ENCODE measurements around the gene SLIT3.

SLIT3 gene

GRCh38 chr5:169127431-169127830, 173.5 kb downstream of the SLIT3 start:
- no peak overlapping the region for H3K4me3 ChIP-seq (ENCODE audit: low read depth, low read length)
- ChIA-PET POLR2A (no interaction called here), CTCF (no interaction called here)
- H3K27ac ChIP-seq (ENCODE audit: extremely low read depth, low read depth, low read length) = no peak overlapping the region
- no peaks in the 10 kb centered on the region for H3K4me1 ChIP-seq (ENCODE audit: control insufficient read depth, insufficient read depth, low read length)
- H3K36me3 ChIP-seq (ENCODE audit: control insufficient read depth in 2 of 2, insufficient read depth in 1 of 2, low read length in 2 of 2) = no peaks in the 10 kb centered on the region
- no peak for TF ChIP-seq ZNF223 (tag by site-specific recombination; IDR thresholded peaks at IDR 0.05)
- no peak for TF ChIP-seq ZNF335 (tag by site-specific recombination; conservative IDR thresholded peaks at IDR 0.05)
- TF ChIP-seq ZNF701 (tag by site-specific recombination; IDR thresholded peaks at IDR 0.05) = no peak
- no peak for TF ChIP-seq PBX3 (CRISPR knock-in tag; IDR thresholded peaks at IDR 0.05)
- no peak for TF ChIP-seq ZNF514 (tag by site-specific recombination; IDR thresholded peaks at IDR 0.05)
- no peak for TF ChIP-seq ZNF48 (tag by site-specific recombination; IDR thresholded peaks at IDR 0.05)
- TF ChIP-seq ZSCAN18 (tag by site-specific recombination; IDR thresholded peaks at IDR 0.05) = no peak
- TF ChIP-seq ZNF600 (tag by site-specific recombination; IDR thresholded peaks at IDR 0.05) = no peak
- H3K9me3 ChIP-seq (ENCODE audit: control insufficient read depth, insufficient read depth, low read depth, low read length) = no peaks in the 10 kb centered on the region

GRCh38 chr5:169126481-169127021, 174.4 kb downstream of the SLIT3 start:
- no peak overlapping the region for H3K4me3 ChIP-seq (ENCODE audit: low read depth, low read length)
- ChIA-PET CTCF (interaction anchor here (0.6 kb wide), 1 partner anchor 127 kb away, joined by 7 read pairs; no protein-coding TSS in a partner anchor), POLR2A (no interaction called here)
- H3K27ac ChIP-seq (ENCODE audit: extremely low read depth, low read depth, low read length) = no peak overlapping the region
- H3K36me3 ChIP-seq (ENCODE audit: control insufficient read depth in 2 of 2, insufficient read depth in 1 of 2, low read length in 2 of 2) = no peaks in the 10 kb centered on the region
- no peaks in the 10 kb centered on the region for H3K9me3 ChIP-seq (ENCODE audit: control insufficient read depth, insufficient read depth, low read depth, low read length)
- no peaks in the 10 kb centered on the region for H3K4me1 ChIP-seq (ENCODE audit: control insufficient read depth, insufficient read depth, low read length)
- TF ChIP-seq ZNF324 (tag by site-specific recombination; IDR thresholded peaks at IDR 0.05) (no peak), GLI2 (tag by site-specific recombination; IDR thresholded peaks at IDR 0.05; ENCODE audit: borderline replicate concordance, low read depth) (no peak), KLF8 (tag by site-specific recombination; IDR thresholded peaks at IDR 0.05) (no peak), ZNF629 (tag by site-specific recombination; IDR thresholded peaks at IDR 0.05) (peak; percentile 91), ZNF211 (tag by site-specific recombination; IDR thresholded peaks at IDR 0.05; ENCODE audit: low read depth) (no peak), ZNF404 (tag by site-specific recombination; IDR thresholded peaks at IDR 0.05) (no peak), ZNF202 (tag by site-specific recombination; IDR thresholded peaks at IDR 0.05; ENCODE audit: borderline replicate concordance) (no peak), HIC1 (tag by site-specific recombination; IDR thresholded peaks at IDR 0.05) (0 out of 2 replicates have a peak, but pooled peaks have one; percentile 23), YY1 (tag by site-specific recombination; IDR thresholded peaks at IDR 0.05) (no peak), ZNF280D (tag by site-specific recombination; IDR thresholded peaks at IDR 0.05) (no peak), ZBTB21 (tag by site-specific recombination; IDR thresholded peaks at IDR 0.05) (peak; percentile 92), ZNF544 (tag by site-specific recombination; IDR thresholded peaks at IDR 0.05) (no peak), ZNF426 (tag by site-specific recombination; IDR thresholded peaks at IDR 0.05) (no peak), PRDM10 (tag by site-specific recombination; IDR thresholded peaks at IDR 0.05) (no peak)
